OCI-LY7 (cell line): ENCODE measurements around the gene SUCLA2.

Source experiments
- EZH2phosphoT487 ChIP-seq: fragments of 200-600 bp; sonication (generic); IDR thresholded peaks from 2 replicates; pipeline ENCODE4 v1.6.1; 2018; ENCODE audit warnings: low read depth, borderline replicate concordance, mild to moderate bottlenecking, mixed run types, antibody characterized with exemption, low read length, moderate library complexity, mixed read lengths
- TF ChIP-seq, protein P1 (sequence below): fragments of 200-600 bp; sonication (generic); conservative IDR thresholded peaks from 2 replicates; pipeline ENCODE4 v1.5.1; 2014; ENCODE audit warnings: mild to moderate bottlenecking, antibody characterized with exemption, low read length, moderate library complexity, mixed read lengths

DNA sequence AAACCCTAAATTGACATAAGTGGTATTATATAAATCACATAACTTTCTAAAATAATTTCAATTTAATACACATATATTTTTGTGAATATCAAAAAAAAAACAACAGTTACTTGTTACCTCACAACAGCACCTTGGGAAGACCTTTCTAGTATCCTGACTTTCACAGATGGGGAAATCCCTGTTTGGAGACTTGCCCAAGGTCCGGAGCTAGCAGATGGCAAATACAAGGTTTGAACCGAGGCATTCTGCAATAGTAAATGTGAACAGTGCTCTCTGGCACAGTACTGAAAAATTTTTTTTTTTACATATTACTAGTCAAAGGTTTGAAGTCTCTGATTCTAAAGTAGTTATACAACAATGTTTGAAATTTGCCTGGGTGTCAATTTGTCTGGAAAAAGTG, 104.5 kb downstream of the SUCLA2 start:
- TF ChIP-seq, protein P1, sequence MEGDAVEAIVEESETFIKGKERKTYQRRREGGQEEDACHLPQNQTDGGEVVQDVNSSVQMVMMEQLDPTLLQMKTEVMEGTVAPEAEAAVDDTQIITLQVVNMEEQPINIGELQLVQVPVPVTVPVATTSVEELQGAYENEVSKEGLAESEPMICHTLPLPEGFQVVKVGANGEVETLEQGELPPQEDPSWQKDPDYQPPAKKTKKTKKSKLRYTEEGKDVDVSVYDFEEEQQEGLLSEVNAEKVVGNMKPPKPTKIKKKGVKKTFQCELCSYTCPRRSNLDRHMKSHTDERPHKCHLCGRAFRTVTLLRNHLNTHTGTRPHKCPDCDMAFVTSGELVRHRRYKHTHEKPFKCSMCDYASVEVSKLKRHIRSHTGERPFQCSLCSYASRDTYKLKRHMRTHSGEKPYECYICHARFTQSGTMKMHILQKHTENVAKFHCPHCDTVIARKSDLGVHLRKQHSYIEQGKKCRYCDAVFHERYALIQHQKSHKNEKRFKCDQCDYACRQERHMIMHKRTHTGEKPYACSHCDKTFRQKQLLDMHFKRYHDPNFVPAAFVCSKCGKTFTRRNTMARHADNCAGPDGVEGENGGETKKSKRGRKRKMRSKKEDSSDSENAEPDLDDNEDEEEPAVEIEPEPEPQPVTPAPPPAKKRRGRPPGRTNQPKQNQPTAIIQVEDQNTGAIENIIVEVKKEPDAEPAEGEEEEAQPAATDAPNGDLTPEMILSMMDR: no peak
- TF ChIP-seq EZH2phosphoT487: no peak
